GM21526 (cell line): ENCODE measurements around the gene TRABD2A.
"Not testable (repeated sequence)": the region's sequence is repeated elsewhere in the genome, so short reads cannot be mapped to it uniquely, and the experiment has no call there.

ENCODE experiments used
- ATAC-seq: cut with Tn5 transposase; IDR thresholded peaks from one replicate; pipeline ENCODE4 v1.9.1; 2021; ENCODE audit warnings: moderate library complexity; ENCODE audit not compliant: unreplicated experiment, low FRiP score

TRABD2A gene

GRCh38 chr2:84788027-84788426, 92.9 kb downstream of the TRABD2A start:
- no peak for ATAC-seq

- no peak for ATAC-seq
Observed at GRCh38 chr2:84786601-84787000, 94.3 kb downstream of the TRABD2A start.

- no peak for ATAC-seq
Observed at GRCh38 chr2:84785950-84786349, 94.9 kb downstream of the TRABD2A start.

GRCh38 chr2:84782717-84783442, 98.0 kb downstream of the TRABD2A start:
- ATAC-seq: no peak

GRCh38 chr2:84781942-84782716, 98.8 kb downstream of the TRABD2A start:
- peak; percentile 88 for ATAC-seq

- ATAC-seq: no peak
Observed at GRCh38 chr2:84779781-84780180, 101.1 kb downstream of the TRABD2A start.

- no peak for ATAC-seq
Observed at GRCh38 chr2:84778911-84779690, 101.8 kb downstream of the TRABD2A start.

- ATAC-seq: no peak
Observed at GRCh38 chr2:84776011-84776410, 104.9 kb downstream of the TRABD2A start.

GRCh38 chr2:84773562-84773961, 107.3 kb downstream of the TRABD2A start:
- not testable (repeated sequence) for ATAC-seq
